Measurements from ENCODE around the gene CDKN2B.

Gene CDKN2B

DNA sequence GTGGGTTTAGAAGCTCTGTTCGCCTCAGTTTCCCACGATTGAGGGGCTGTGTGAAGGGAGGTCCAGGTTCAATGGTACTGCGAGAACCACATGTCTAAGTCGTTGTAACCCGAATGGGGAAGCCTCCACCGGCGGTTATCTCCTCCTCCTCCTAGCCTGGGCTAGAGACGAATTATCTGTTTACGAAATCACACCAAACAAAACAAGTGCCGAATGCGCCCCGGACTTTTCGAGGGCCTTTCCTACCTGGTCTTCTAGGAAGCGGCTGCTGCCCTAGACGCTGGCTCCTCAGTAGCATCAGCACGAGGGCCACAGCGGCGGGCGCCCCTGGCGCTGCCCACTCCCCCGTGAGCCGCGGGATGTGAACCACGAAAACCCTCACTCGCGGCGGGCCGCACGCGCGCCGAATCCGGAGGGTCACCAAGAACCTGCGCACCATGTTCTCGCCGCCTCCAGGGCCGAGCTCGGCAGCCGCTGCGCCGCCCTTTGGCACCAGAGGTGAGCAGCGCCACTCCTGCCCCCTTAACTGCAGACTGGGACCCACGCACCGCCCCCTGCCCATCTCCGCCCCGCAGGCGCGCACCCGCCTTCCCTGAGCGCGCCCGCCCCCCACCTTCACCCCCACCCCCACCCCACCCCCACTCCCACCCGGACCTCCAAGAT is 15.1 kb downstream of the CDKN2B start, which contains the start of gene CDKN2A:
Gene CDKN2A, minus strand, starts transcription at position 500 of the 663 bp plus-strand sequence.
- DNase-seq (ENCODE audit: low spot score), result peak; percentile 72

GRCh38 chr9:21993007-21993406 is 16.1 kb downstream of the CDKN2B start:
- no peak for DNase-seq (ENCODE audit: low spot score)

- no peak for DNase-seq (ENCODE audit: low spot score)
Observed at GRCh38 chr9:21991072-21991959, 17.8 kb downstream of the CDKN2B start.

GRCh38 chr9:21989440-21990189 is 19.5 kb downstream of the CDKN2B start:
- no peak for DNase-seq (ENCODE audit: low spot score)

GRCh38 chr9:21988056-21988990 is 20.8 kb downstream of the CDKN2B start:
- no peak for DNase-seq (ENCODE audit: low spot score)

GRCh38 chr9:21985964-21986667 is 23.0 kb downstream of the CDKN2B start:
- DNase-seq (ENCODE audit: low spot score), result no peak

GRCh38 chr9:21984101-21984500 is 25.0 kb downstream of the CDKN2B start:
- DNase-seq (ENCODE audit: low spot score), result no peak

GRCh38 chr9:21983561-21983935 is 25.6 kb downstream of the CDKN2B start:
- no peak for DNase-seq (ENCODE audit: low spot score)

DNA sequence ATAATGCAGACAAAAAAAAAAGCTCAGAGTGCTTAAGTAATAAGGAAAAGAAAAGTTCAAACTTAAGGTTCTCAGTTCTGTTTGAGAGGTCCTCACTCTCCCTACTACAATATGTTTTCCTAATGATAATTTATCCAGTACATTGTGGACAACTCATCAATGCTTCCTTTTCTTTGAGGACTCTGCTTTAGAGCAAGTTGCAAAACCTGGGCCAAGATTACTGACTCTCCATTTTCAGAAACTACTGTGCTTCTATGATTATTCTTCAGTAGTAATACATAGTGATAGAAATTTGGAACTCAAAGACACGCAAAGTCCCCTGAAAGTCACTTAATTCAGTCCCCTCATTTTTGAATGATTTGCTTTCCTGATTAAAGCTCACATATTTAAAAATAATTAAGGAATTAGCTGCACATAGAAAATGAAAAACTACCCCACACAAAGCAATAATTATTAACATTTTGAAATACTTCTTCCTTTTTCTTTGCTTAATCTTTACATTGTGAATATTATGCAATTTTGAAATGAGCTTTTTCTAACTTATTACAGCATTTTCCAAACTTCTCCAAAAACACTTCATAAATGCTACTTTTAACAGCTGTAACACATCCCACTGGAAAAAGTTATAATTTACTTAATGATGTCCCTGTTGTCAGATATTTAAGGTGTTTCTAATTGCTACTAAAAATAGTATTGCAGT is 26.1 kb downstream of the CDKN2B start:
- DNase-seq (ENCODE audit: low spot score), result no peak

GRCh38 chr9:21982391-21982790 is 26.7 kb downstream of the CDKN2B start:
- DNase-seq (ENCODE audit: low spot score), result no peak

- DNase-seq (ENCODE audit: low spot score), result no peak
Observed at GRCh38 chr9:21976334-21976875, 32.7 kb downstream of the CDKN2B start.

GRCh38 chr9:21974722-21975409 is 34.2 kb downstream of the CDKN2B start:
- peak; percentile 81 for DNase-seq (ENCODE audit: low spot score)

DNA sequence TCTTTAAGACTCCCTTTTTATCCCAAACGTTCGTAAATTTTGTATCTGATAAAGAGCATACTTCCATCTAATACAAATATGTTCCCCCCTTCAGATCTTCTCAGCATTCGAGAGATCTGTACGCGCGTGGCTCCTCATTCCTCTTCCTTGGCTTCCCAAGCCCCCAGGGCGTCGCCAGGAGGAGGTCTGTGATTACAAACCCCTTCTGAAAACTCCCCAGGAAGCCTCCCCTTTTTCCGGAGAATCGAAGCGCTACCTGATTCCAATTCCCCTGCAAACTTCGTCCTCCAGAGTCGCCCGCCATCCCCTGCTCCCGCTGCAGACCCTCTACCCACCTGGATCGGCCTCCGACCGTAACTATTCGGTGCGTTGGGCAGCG is 34.8 kb downstream of the CDKN2B start:
- DNase-seq (ENCODE audit: low spot score), result no peak

DNA sequence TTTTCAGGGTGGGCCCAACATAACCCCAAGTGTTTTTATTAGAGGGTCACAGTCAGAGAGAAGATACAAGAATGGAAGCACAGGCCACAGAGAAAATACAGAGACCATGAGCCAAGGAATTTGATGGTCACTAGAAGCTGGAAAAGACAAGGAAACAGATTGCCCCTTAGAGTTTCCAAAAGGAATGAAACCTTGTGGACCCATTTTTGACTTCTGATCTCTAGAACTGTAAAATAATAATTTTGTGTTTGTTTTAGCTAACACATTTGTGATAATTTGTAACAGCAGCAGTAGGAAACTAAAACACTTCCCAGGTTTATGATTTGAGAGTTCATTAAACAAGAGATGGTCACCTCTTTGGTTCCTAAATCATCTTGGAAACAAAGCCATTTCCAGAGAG is 36.7 kb downstream of the CDKN2B start:
- DNase-seq (ENCODE audit: low spot score), result no peak

- peak; percentile 65 for DNase-seq (ENCODE audit: low spot score)
Observed at GRCh38 chr9:21970800-21971640, 38.1 kb downstream of the CDKN2B start.

DNA sequence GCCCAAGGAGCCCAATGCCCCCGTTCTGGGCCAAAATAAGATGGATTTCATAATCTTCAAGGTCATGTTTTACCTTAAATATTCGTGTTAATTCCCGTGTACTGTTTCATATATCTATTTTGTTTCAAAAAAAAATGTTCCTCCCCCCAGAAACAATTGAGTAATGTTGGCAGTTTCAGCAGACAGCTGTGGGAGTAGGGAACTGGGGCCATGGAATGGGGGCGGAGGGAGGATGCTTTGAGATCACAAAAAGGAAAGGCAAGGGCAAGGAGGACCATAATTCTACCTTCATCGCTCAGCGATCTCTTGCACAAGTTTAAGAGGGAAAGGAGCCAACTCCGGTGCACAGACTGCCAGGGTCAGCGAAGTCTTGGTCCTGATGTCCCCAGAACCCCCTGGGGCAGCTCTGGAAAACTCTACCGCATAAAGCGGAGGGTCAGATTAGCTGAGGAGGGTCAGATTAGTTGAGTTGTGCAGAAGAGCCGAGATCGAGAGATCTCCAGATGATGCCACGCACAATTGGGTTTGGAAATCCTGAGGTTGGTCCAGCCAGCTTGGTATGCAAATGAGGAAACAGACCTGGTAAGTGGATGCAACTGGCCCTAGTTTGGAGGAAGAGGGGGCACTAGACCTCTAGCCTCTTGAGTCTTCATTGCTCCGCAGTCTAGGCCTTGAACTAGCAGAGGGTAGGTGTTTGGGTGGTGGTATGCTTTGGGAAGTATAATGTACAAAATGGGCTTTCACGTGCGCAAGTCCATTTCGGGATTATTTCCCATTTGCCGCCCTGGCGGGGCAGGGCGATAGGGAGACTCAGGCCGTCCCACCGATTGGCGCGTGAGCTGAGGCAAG is 38.9 kb downstream of the CDKN2B start:
- DNase-seq (ENCODE audit: low spot score), result no peak
